DLD1 (cell line): Measurements from ENCODE around the gene RPS23.

Experiments
- in situ Hi-C: cut with HindIII; loops from 2 replicates; pipeline ENCODE4 v1.10.0; 2017; ENCODE audit warnings: low sequenced_read_pairs

The RPS23 gene

GRCh38 chr5:82277987-82278710 lies at the start of gene RPS23:
Gene RPS23 (minus strand): TSS chr5:82278354. CDS start chr5:82278323, 31 bp downstream.
- in situ Hi-C loops, result no loop called here

GRCh38 chr5:82327941-82328340 lies 49.8 kb upstream of the RPS23 start:
- in situ Hi-C loops, result no loop called here

- in situ Hi-C loops, result no loop called here
Observed at GRCh38 chr5:82325996-82326395, 47.8 kb upstream of the RPS23 start.

GRCh38 chr5:82325155-82325554 lies 47.0 kb upstream of the RPS23 start:
- in situ Hi-C loops, result no loop called here

GRCh38 chr5:82320966-82321365 lies 42.8 kb upstream of the RPS23 start:
- in situ Hi-C loops, result no loop called here

GRCh38 chr5:82319651-82320376 lies 41.7 kb upstream of the RPS23 start:
- in situ Hi-C loops, result no loop called here

- in situ Hi-C loops, result no loop called here
Observed at GRCh38 chr5:82319192-82319591, 41.0 kb upstream of the RPS23 start.

GRCh38 chr5:82314964-82315758 lies 37.0 kb upstream of the RPS23 start:
- in situ Hi-C loops, result no loop called here

- in situ Hi-C loops, result no loop called here
Observed at GRCh38 chr5:82313016-82313415, 34.9 kb upstream of the RPS23 start.

- in situ Hi-C loops, result no loop called here
Observed at GRCh38 chr5:82312373-82312856, 34.3 kb upstream of the RPS23 start.

GRCh38 chr5:82309091-82309531 lies 31.0 kb upstream of the RPS23 start:
- in situ Hi-C loops, result no loop called here

- in situ Hi-C loops, result no loop called here
Observed at GRCh38 chr5:82308416-82308815, 30.3 kb upstream of the RPS23 start.

- in situ Hi-C loops, result no loop called here
Observed at GRCh38 chr5:82307451-82307850, 29.3 kb upstream of the RPS23 start.

GRCh38 chr5:82306151-82306550 lies 28.0 kb upstream of the RPS23 start:
- in situ Hi-C loops, result no loop called here

- in situ Hi-C loops, result no loop called here
Observed at GRCh38 chr5:82301190-82301589, 23.0 kb upstream of the RPS23 start.

- in situ Hi-C loops, result no loop called here
Observed at GRCh38 chr5:82298668-82299067, 20.5 kb upstream of the RPS23 start.

- in situ Hi-C loops, result no loop called here
Observed at GRCh38 chr5:82297711-82298110, 19.6 kb upstream of the RPS23 start.

GRCh38 chr5:82296929-82297328 lies 18.8 kb upstream of the RPS23 start:
- in situ Hi-C loops, result no loop called here

- in situ Hi-C loops, result no loop called here
Observed at GRCh38 chr5:82295959-82296531, 17.9 kb upstream of the RPS23 start.

GRCh38 chr5:82295144-82295543 lies 17.0 kb upstream of the RPS23 start:
- in situ Hi-C loops, result no loop called here

GRCh38 chr5:82291420-82291819 lies 13.3 kb upstream of the RPS23 start:
- in situ Hi-C loops, result no loop called here
